SK-N-SH treated with all-trans-retinoic acid at 6 μM for 48 hours (cell line): ENCODE data around the gene S1PR3.

Experiments used
- ATAC-seq: fragments of 200-7000 bp; cut with Tn5 transposase; 3 replicates; pipeline ENCODE4 v1.9.1; 2020; ENCODE audit warnings: mild to moderate bottlenecking, moderate library complexity
- ARNTL ChIP-seq: fragments of 450-650 bp; formaldehyde crosslinking; IDR thresholded peaks from 2 replicates; pipeline ENCODE4 v1.5.0; 2020; ENCODE audit warnings: low read depth, mild to moderate bottlenecking, moderate library complexity, borderline replicate concordance
- BACH2 ChIP-seq: fragments of 250-450 bp; sonication (Bioruptor Pico); IDR thresholded peaks from 2 replicates; pipeline ENCODE4 v1.9.0; 2021; ENCODE audit warnings: mild to moderate bottlenecking, borderline replicate concordance
- CSDC2 ChIP-seq: fragments of 250-450 bp; sonication (Bioruptor Pico); IDR thresholded peaks from 2 replicates; pipeline ENCODE4 v1.5.0; 2020; ENCODE audit warnings: mild to moderate bottlenecking, moderate library complexity
- ESRRG ChIP-seq: fragments of 250-450 bp; sonication (Bioruptor Pico); IDR thresholded peaks from 2 replicates; pipeline ENCODE4 v1.6.1; 2021; ENCODE audit warnings: mild to moderate bottlenecking
- GLIS3 ChIP-seq: fragments of 250-450 bp; sonication (Bioruptor Pico); IDR thresholded peaks from 2 replicates; pipeline ENCODE4 v1.5.0; 2020; ENCODE audit warnings: mild to moderate bottlenecking, moderate library complexity
- ISL1 ChIP-seq: fragments of 250-450 bp; sonication (Bioruptor Pico); IDR thresholded peaks from 2 replicates; pipeline ENCODE4 v2.1.2; 2022; ENCODE audit warnings: mild to moderate bottlenecking, moderate library complexity
- OSR1 ChIP-seq: fragments of 250-450 bp; sonication (Bioruptor Pico); IDR thresholded peaks from 2 replicates; pipeline ENCODE4 v1.8.0; 2022; ENCODE audit warnings: moderate library complexity, mild to moderate bottlenecking, inconsistent platforms
- PPARA ChIP-seq: fragments of 250-450 bp; sonication (Bioruptor Pico); IDR thresholded peaks from 2 replicates; pipeline ENCODE4 v1.5.0; 2020; ENCODE audit warnings: mild to moderate bottlenecking, borderline replicate concordance
- RARB ChIP-seq: fragments of 250-450 bp; sonication (Bioruptor Pico); IDR thresholded peaks from 2 replicates; pipeline ENCODE4 v1.8.0; 2021; ENCODE audit warnings: mild to moderate bottlenecking, moderate library complexity
- SNAI2 ChIP-seq: fragments of 250-450 bp; sonication (Bioruptor Pico); IDR thresholded peaks from 2 replicates; pipeline ENCODE4 v1.5.0; 2020; ENCODE audit warnings: mild to moderate bottlenecking, moderate library complexity
- TCF4 ChIP-seq: fragments of 250-450 bp; sonication (Bioruptor Pico); IDR thresholded peaks from 2 replicates; pipeline ENCODE4 v1.8.0; 2021; ENCODE audit warnings: mild to moderate bottlenecking, moderate library complexity, borderline replicate concordance
- TOX ChIP-seq: fragments of 250-450 bp; sonication (Bioruptor Pico); IDR thresholded peaks from 2 replicates; pipeline ENCODE4 v1.8.0; 2021; ENCODE audit warnings: mild to moderate bottlenecking, moderate library complexity, borderline replicate concordance
- ZFP3 ChIP-seq: fragments of 250-450 bp; sonication (Bioruptor Pico); IDR thresholded peaks from 2 replicates; pipeline ENCODE4 v1.5.0; 2020; ENCODE audit warnings: mild to moderate bottlenecking, moderate library complexity
- ZFP30 ChIP-seq: fragments of 450-650 bp; formaldehyde crosslinking; IDR thresholded peaks from 2 replicates; pipeline ENCODE4 v1.5.0; 2022; ENCODE audit warnings: mild to moderate bottlenecking, moderate library complexity
- ZNF565 ChIP-seq: fragments of 450-650 bp; formaldehyde crosslinking; conservative IDR thresholded peaks from 2 replicates; pipeline ENCODE4 v1.5.0; 2020; ENCODE audit warnings: low read depth, mild to moderate bottlenecking, moderate library complexity
- ZNF70 ChIP-seq: fragments of 450-650 bp; formaldehyde crosslinking; IDR thresholded peaks from 2 replicates; pipeline ENCODE4 v1.5.0; 2020; ENCODE audit warnings: mild to moderate bottlenecking, moderate library complexity
- ZNF8 ChIP-seq: fragments of 450-650 bp; formaldehyde crosslinking; IDR thresholded peaks from 2 replicates; pipeline ENCODE4 v1.5.0; 2020; ENCODE audit warnings: mild to moderate bottlenecking, moderate library complexity
- TF ChIP-seq, protein P1 (sequence below): fragments of 250-450 bp; sonication (Bioruptor Pico); IDR thresholded peaks from 2 replicates; pipeline ENCODE4 v1.8.0; 2020; ENCODE audit warnings: mild to moderate bottlenecking, moderate library complexity, borderline replicate concordance
- TF ChIP-seq, protein P2 (sequence below): fragments of 250-450 bp; sonication (Bioruptor Pico); IDR thresholded peaks from 2 replicates; pipeline ENCODE4 v1.5.1; 2021; ENCODE audit warnings: mild to moderate bottlenecking, moderate library complexity
- TF ChIP-seq, protein P3 (sequence below): fragments of 250-450 bp; sonication (Bioruptor Pico); IDR thresholded peaks from 2 replicates; pipeline ENCODE4 v1.8.0; 2021; ENCODE audit warnings: low read depth, mild to moderate bottlenecking, moderate library complexity, borderline replicate concordance

Gene S1PR3

DNA sequence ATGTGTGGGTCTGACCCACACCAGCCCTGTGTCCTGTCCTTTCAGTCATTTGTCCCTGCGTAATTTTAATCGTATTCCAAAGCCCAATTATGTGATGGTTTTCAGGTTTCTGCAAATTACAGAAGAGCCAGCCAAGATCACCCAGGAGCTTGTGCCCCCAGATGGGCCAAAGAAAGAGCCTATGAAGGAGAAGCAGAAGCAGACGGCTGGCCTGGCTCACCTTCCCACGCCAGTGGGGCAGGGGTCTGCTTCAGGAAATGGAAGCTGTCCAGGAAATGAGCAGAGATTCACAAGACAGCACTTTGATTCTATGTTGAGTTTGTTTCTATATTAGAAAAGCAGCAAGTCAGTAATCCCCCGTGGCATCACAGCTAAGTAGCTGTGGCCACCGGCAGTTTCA is 11.7 kb downstream of the S1PR3 start:
- TF ChIP-seq ARNTL (CRISPR knock-in tag) (no peak), TCF4 (no peak), ESRRG (CRISPR knock-in tag) (no peak), ISL1 (no peak), ZNF8 (CRISPR knock-in tag) (no peak), ZFP30 (no peak)
- TF ChIP-seq, protein P1, sequence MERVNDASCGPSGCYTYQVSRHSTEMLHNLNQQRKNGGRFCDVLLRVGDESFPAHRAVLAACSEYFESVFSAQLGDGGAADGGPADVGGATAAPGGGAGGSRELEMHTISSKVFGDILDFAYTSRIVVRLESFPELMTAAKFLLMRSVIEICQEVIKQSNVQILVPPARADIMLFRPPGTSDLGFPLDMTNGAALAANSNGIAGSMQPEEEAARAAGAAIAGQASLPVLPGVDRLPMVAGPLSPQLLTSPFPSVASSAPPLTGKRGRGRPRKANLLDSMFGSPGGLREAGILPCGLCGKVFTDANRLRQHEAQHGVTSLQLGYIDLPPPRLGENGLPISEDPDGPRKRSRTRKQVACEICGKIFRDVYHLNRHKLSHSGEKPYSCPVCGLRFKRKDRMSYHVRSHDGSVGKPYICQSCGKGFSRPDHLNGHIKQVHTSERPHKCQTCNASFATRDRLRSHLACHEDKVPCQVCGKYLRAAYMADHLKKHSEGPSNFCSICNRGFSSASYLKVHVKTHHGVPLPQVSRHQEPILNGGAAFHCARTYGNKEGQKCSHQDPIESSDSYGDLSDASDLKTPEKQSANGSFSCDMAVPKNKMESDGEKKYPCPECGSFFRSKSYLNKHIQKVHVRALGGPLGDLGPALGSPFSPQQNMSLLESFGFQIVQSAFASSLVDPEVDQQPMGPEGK (CRISPR knock-in tag), result no peak
- no peak for ATAC-seq

DNA sequence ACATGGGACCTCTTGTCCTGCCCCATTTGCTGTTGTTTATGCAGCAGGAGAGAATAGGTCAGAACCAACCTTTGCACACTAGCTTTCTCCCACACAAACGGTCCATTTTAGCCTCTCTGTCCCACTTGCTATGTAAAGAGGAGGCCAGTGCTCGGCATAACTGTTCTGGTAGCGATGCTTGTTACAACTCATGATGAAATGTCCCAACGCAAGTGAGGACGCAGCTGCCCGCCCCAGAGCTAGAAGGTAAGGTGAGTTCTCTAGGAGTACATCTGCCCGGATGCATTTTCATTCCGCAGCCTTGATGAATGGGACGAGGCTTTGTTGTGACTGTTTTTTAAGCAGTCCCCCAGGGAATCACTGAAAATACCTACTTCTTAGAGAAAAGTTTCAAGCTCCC is 14.1 kb downstream of the S1PR3 start:
- ATAC-seq, result no peak

DNA sequence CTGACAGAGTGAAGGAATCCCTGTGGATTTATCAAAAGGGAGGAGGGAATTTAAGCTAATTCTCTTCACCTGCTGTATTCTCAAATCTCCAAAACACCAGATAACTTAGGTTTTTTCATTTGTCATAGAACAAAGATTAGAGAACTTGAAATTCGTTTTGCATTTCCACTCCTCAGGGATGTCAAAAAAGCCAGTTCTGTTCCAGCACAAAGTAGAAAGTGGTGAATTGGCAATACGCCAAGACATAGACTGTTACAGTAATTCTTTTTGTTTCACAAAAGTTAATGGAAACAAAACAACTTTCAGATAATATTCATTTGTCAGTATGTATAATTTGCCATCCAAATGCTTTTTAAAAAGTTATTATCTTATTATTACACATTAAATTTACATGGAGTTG is 15.0 kb downstream of the S1PR3 start:
- TF ChIP-seq TOX (CRISPR knock-in tag), result no peak
- peak; percentile 62 for TF ChIP-seq ISL1
- TF ChIP-seq, all 23 proteins: peak for 1
- peak; percentile 42; the same call in 2 of the 3 replicates for ATAC-seq

More for the DNA sequence above, 14.1 kb downstream of the S1PR3 start:
- TF ChIP-seq ZFP3 (CRISPR knock-in tag) (no peak), ZNF565 (CRISPR knock-in tag) (no peak), ZNF8 (CRISPR knock-in tag) (no peak), TOX (CRISPR knock-in tag) (no peak), GLIS3 (CRISPR knock-in tag) (no peak), TCF4 (no peak), RARB (CRISPR knock-in tag) (no peak), ZFP30 (no peak), SNAI2 (CRISPR knock-in tag) (no peak), ISL1 (no peak), PPARA (no peak), CSDC2 (CRISPR knock-in tag) (no peak), ESRRG (CRISPR knock-in tag) (no peak)
- TF ChIP-seq, protein P2, sequence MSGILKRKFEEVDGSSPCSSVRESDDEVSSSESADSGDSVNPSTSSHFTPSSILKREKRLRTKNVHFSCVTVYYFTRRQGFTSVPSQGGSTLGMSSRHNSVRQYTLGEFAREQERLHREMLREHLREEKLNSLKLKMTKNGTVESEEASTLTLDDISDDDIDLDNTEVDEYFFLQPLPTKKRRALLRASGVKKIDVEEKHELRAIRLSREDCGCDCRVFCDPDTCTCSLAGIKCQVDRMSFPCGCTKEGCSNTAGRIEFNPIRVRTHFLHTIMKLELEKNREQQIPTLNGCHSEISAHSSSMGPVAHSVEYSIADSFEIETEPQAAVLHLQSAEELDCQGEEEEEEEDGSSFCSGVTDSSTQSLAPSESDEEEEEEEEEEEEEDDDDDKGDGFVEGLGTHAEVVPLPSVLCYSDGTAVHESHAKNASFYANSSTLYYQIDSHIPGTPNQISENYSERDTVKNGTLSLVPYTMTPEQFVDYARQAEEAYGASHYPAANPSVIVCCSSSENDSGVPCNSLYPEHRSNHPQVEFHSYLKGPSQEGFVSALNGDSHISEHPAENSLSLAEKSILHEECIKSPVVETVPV, result no peak
- TF ChIP-seq, protein P3, sequence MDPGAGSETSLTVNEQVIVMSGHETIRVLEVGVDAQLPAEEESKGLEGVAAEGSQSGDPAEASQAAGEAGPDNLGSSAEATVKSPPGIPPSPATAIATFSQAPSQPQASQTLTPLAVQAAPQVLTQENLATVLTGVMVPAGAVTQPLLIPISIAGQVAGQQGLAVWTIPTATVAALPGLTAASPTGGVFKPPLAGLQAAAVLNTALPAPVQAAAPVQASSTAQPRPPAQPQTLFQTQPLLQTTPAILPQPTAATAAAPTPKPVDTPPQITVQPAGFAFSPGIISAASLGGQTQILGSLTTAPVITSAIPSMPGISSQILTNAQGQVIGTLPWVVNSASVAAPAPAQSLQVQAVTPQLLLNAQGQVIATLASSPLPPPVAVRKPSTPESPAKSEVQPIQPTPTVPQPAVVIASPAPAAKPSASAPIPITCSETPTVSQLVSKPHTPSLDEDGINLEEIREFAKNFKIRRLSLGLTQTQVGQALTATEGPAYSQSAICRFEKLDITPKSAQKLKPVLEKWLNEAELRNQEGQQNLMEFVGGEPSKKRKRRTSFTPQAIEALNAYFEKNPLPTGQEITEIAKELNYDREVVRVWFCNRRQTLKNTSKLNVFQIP (CRISPR knock-in tag), result no peak

DNA sequence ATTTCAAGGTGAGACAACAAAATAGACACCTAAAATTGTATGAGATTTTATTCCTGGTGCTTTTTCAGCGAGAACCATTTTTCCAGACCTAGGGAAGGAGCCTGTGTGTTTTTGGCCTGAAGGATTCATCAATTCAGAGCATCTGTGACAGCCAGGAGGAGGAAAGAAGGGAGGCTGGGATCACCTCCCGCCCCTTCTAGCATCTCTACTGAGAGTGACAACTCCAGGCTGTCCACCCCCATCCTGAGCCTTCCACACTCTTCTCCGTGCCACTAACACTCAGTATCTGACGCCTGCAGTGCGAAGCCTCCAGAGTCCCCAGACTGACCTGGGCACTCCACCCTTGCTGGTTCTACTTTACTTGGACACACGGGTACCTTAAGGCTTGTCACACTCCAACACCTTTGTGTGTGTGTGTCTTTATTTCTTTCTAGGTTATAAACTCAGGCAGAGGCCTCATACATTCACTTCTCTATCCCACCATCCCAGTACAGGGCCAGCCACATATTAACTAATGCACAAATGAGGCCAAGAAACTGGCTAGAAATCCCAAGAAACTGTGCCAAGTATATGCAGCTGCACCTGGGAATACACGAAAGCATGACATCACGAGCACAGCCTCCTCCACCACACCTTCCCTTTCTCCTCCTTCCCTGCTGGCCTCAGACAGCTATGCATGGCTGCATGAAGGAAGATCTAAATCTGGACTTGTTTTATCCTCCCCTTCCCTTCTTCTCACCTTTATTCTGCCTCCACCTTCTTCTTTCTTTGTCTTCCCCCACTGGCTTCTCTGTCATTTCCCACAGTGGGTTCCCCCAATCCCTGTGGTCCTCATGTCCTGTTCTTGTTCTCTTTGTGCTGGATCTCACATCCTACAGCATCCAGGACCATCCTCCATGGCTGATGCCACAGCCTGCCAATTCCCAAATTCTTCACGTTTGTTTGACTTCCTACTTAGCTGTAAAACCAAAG is 16.0 kb downstream of the S1PR3 start:
- TF ChIP-seq OSR1 (CRISPR knock-in tag) (no peak), ZNF70 (CRISPR knock-in tag) (peak; percentile 59)
- ATAC-seq, result peak; percentile 20; the same call in 1 of the 3 replicates

DNA sequence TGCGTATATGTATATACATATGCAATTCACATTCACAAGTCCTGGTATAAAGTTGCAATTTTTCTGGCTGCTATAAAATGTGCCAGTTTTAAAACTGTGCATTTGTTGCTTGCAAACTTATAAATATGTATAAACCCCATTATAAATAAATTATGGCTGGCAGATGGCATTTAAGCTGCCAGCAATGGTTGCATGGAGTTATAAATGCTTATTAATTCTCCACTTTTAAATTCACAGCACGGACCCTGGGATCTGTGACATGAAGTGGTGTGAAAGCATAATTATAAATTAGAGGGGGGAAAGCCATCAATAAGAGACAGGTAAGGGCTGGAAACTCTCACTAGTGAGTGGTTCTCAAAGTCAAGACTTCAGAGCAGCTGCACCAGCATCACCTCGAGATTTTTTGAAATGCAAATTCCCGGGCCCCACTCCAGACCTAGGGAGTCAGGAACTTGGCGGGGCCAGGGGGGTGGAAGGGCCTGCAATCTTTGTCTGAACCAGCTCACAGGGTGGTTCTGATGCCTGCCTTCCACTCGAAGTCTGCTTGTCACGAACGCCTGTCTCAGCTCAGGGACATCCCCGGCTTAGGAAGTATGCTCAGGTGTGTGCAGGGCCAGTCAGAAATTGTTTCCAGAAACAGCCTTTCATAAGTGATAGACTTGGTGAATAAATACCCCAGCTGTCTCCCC is 16.9 kb downstream of the S1PR3 start:
- ATAC-seq, result no peak

More for the DNA sequence above, 16.9 kb downstream of the S1PR3 start:
- TF ChIP-seq TCF4, result no peak
- no peak for TF ChIP-seq ZNF70 (CRISPR knock-in tag)
- no peak for TF ChIP-seq SNAI2 (CRISPR knock-in tag)
- TF ChIP-seq OSR1 (CRISPR knock-in tag), result no peak
- TF ChIP-seq RARB (CRISPR knock-in tag), result no peak
- TF ChIP-seq, protein P3 (CRISPR knock-in tag), result no peak
- TF ChIP-seq ESRRG (CRISPR knock-in tag), result no peak
- TF ChIP-seq TOX (CRISPR knock-in tag), result no peak
- no peak for TF ChIP-seq ZNF8 (CRISPR knock-in tag)
- no peak for TF ChIP-seq BACH2
- TF ChIP-seq, protein P1 (CRISPR knock-in tag), result no peak
